B cell (primary cell): Measurements from ENCODE around the gene ZNF586. TPM values are rescaled to one million over a fixed set of nuclear protein-coding genes. Genes with fewer than 3 reads are reported as not detected.
"Not testable (repeated sequence)": the region's sequence is repeated elsewhere in the genome, so short reads cannot be mapped to it uniquely, and the experiment has no call there.

ENCODE experiments used
- ATAC-seq: fragments of 200-7000 bp; cut with Tn5 transposase; one replicate; pipeline ENCODE4 v1.10.0; 2021; ENCODE audit warnings: low read depth, mild to moderate bottlenecking, moderate number of reproducible peaks, moderate library complexity
- CTCF ChIA-PET: fragments of 350-600 bp; sonication (Branson Sonifier 250); formaldehyde crosslinking; loops from one replicate; lab custom pipeline; 2021; ENCODE audit warnings: antibody characterized with exemption, inconsistent platforms; lab: Charles Lee
- POLR2A ChIA-PET: fragments of 350-600 bp; sonication (Branson Sonifier 250); formaldehyde crosslinking; loops from one replicate; lab custom pipeline; 2021; ENCODE audit warnings: antibody characterized with exemption; lab: Charles Lee
- DNase-seq: peaks from one replicate; pipeline ENCODE4 v3.0.0; 2013
- H2AFZ ChIP-seq: 2 replicates; pipeline ENCODE4 v1.6.1; 2012; ENCODE audit warnings: mild to moderate bottlenecking, low read depth, low read length; ENCODE audit not compliant: insufficient read depth, poor library complexity, severe bottlenecking
- H3K27ac ChIP-seq, 2 donors: 1 replicate in 1 of 2; 2 replicates in 1 of 2; pipeline ENCODE4 v1.5.1; 2012 to 2013; ENCODE audit warnings: low read length in 2 of 2, mild to moderate bottlenecking in 2 of 2, moderate library complexity in 1 of 2
- H3K27me3 ChIP-seq, 4 experiments: fragments of 200-600 bp in 1 of 4; sonication (generic) in 1 of 4; replicated peaks in 1 of 4; 1 replicate in 2 of 4; 2 replicates in 2 of 4; pipeline versions ENCODE4 v1.6.1 to v1.7.0; 2013 to 2016; ENCODE audit warnings: low read length in 3 of 4, mild to moderate bottlenecking in 2 of 4, mixed read lengths in 1 of 4, moderate library complexity in 1 of 4; ENCODE audit not compliant: insufficient read depth in 4 of 4, control insufficient read depth in 3 of 4; ENCODE audit errors: control extremely low read depth in 1 of 4
- H3K36me3 ChIP-seq, 2 experiments: replicated peaks in 1 of 2; 1 replicate in 1 of 2; 2 replicates in 1 of 2; pipeline versions ENCODE4 v1.6.1 to v1.7.1; 2013; ENCODE audit warnings: low read length in 1 of 2; ENCODE audit not compliant: insufficient read depth in 2 of 2, control insufficient read depth in 1 of 2; ENCODE audit errors: control extremely low read depth in 1 of 2, extremely low read depth in 1 of 2
- H3K4me1 ChIP-seq, 2 donors: fragments of 200-600 bp in 1 of 2; sonication (generic) in 1 of 2; 1 replicate in 1 of 2; 2 replicates in 1 of 2; pipeline versions ENCODE4 v1.5.1 to v1.6.1; 2013 to 2017; ENCODE audit warnings: low read length in 2 of 2; ENCODE audit not compliant: control insufficient read depth in 2 of 2, insufficient read depth in 2 of 2
- H3K4me2 ChIP-seq: replicated peaks from 2 replicates; pipeline ENCODE3; 2012; ENCODE audit warnings: mild to moderate bottlenecking, low read depth, low read length; ENCODE audit not compliant: poor library complexity, severe bottlenecking
- H3K4me3 ChIP-seq, 5 experiments: fragments of 200-600 bp in 1 of 5; sonication (generic) in 1 of 5; 1 replicate in 3 of 5; 2 replicates in 2 of 5; pipeline versions ENCODE4 v1.5.1 to v1.7.0; 2011 to 2016; ENCODE audit warnings: low read length in 4 of 5, mild to moderate bottlenecking in 4 of 5, low read depth in 2 of 5, control low read depth in 1 of 5, moderate library complexity in 1 of 5; ENCODE audit not compliant: insufficient read depth in 1 of 5; ENCODE audit errors: control extremely low read depth in 1 of 5, extremely low read depth in 1 of 5
- H3K79me2 ChIP-seq: fragments of 200-600 bp; sonication (generic); one replicate; pipeline ENCODE4 v1.6.0; 2016; ENCODE audit warnings: low read length; ENCODE audit not compliant: control insufficient read depth, insufficient read depth
- H3K9ac ChIP-seq: fragments of 200-600 bp; sonication (generic); 2 replicates; pipeline ENCODE4 v1.6.1; 2017; ENCODE audit warnings: mild to moderate bottlenecking, low read length, moderate library complexity
- H3K9me3 ChIP-seq, 3 donors: one replicate each; pipeline versions ENCODE4 v1.6.1 to v1.7.1; 2013; ENCODE audit warnings: low read length in 2 of 3; ENCODE audit not compliant: control insufficient read depth in 2 of 3, insufficient read depth in 1 of 3; ENCODE audit errors: control extremely low read depth in 1 of 3
- H4K20me1 ChIP-seq: 2 replicates; pipeline ENCODE4 v1.6.0; 2012; ENCODE audit warnings: mild to moderate bottlenecking, low read length; ENCODE audit not compliant: insufficient read depth, control insufficient read depth, poor library complexity, severe bottlenecking
- H3K27ac Mint-ChIP-seq: one replicate; pipeline ENCODE4 v1.8.0; 2021; ENCODE audit warnings: mixed read lengths
- H3K27me3 Mint-ChIP-seq: one replicate; pipeline ENCODE4 v1.8.0; 2021; ENCODE audit warnings: mixed read lengths
- H3K4me1 Mint-ChIP-seq: one replicate; pipeline ENCODE4 v1.8.0; 2021; ENCODE audit warnings: mixed read lengths
- H3K4me3 Mint-ChIP-seq: one replicate; pipeline ENCODE4 v1.8.0; 2021; ENCODE audit warnings: mixed read lengths
- H3K9me3 Mint-ChIP-seq: one replicate; pipeline ENCODE4 v1.8.0; 2022; ENCODE audit warnings: mixed read lengths; ENCODE audit not compliant: insufficient read depth
- EZH2 ChIP-seq: IDR thresholded peaks from 2 replicates; pipeline ENCODE4 v1.6.1; 2012; ENCODE audit warnings: borderline replicate concordance, low read depth, mild to moderate bottlenecking, moderate library complexity, low read length; ENCODE audit not compliant: insufficient read depth, poor library complexity, severe bottlenecking
- WGBS: methylation state at CpG from one replicate; pipeline ENCODE4 v1.1.5; 2013; ENCODE audit warnings: missing lambda C conversion rate; ENCODE audit not compliant: insufficient coverage; 5-methylcytosine and 5-hydroxymethylcytosine counted together
- intact Hi-C: fragments of 100-400 bp; cut with micrococcal nuclease; formaldehyde crosslinking; loops from one replicate; pipeline ENCODE4 v1.10.0; 2022
- polyA plus RNA-seq: library from polyadenylated mRNA; depleted of rRNA; stranded (reverse); fragments of >200 nt; gene quantifications from 2 replicates; pipeline ENCODE4 v1.2.3, GENCODE V29; 2012
- total RNA-seq, 2 donors: library from RNA; stranded (reverse); fragments of 120-200 nt in 1 of 2; gene quantifications; 1 replicate in 1 of 2; 2 replicates in 1 of 2; pipeline versions ENCODE4 v1.2.3 to v1.2.4, GENCODE V29; 2013 to 2022
- TF ChIP-seq, protein P1 (sequence below): fragments of 200-600 bp; IDR thresholded peaks from one replicate; pipeline ENCODE4 v1.8.0; 2022; ENCODE audit warnings: antibody characterized with exemption, mild to moderate bottlenecking

The ZNF586 gene
- total and polyA plus RNA-seq, 2 donors (not counting 1 experiment from before 2014, with no cell fraction given): 18.0 to 48.0 TPM

DNA sequence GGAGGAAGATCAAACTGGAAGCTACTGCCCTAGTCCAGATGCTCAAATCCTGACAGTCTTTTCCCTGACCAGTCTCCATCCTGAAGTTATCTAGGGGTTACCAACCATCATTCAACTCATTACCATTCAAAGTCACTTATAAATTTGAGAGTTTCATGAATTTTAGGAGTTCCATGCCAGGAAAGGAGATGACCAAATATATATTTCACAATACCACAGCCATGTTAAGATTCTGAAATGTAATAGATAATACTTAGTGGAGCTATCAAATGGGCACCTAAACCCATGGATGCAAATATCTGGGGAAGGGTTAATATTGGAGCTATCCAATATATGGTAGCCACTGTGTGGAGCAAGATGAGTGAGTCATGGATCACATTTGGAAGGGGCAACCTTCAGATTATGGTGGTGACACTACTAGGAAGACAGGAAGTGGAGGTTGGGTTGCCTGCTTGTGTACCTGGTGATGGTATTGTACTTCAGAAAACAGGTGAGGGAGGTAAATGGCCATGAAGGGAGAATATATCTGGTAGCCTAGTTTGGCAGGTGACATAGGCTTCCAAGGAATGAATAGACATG is 18.7 kb downstream of the ZNF586 start:
- Histone ChIP-seq H3K9ac (no peak overlapping the region), H3K27ac (no peak overlapping the region), H3K9me3 (peaks cover 0 to 41% (median 0%) of the 10 kb centered on the region in 3 donors), H3K27me3 (no peaks in the 10 kb centered on the region), H3K36me3 (peaks cover 0 to 20% of the 10 kb centered on the region in 2 experiments), H3K79me2 (peaks cover 65% of the 10 kb centered on the region), H3K4me1 (no peaks in the 10 kb centered on the region), H3K4me2 (no peak overlapping the region), H4K20me1 (peaks cover 13% of the 10 kb centered on the region), H3K4me3 (no peak overlapping the region), H2AFZ (no peak overlapping the region)
- Mint-ChIP-seq H3K4me1 (peaks cover 9% of the 10 kb centered on the region), H3K9me3 (peaks cover 7% of the 10 kb centered on the region), H3K27ac (no peak overlapping the region), H3K4me3 (no peak overlapping the region), H3K27me3 (no peaks in the 10 kb centered on the region)
- ChIA-PET CTCF (no interaction called here), POLR2A (no interaction called here)
- TF ChIP-seq, protein P1, sequence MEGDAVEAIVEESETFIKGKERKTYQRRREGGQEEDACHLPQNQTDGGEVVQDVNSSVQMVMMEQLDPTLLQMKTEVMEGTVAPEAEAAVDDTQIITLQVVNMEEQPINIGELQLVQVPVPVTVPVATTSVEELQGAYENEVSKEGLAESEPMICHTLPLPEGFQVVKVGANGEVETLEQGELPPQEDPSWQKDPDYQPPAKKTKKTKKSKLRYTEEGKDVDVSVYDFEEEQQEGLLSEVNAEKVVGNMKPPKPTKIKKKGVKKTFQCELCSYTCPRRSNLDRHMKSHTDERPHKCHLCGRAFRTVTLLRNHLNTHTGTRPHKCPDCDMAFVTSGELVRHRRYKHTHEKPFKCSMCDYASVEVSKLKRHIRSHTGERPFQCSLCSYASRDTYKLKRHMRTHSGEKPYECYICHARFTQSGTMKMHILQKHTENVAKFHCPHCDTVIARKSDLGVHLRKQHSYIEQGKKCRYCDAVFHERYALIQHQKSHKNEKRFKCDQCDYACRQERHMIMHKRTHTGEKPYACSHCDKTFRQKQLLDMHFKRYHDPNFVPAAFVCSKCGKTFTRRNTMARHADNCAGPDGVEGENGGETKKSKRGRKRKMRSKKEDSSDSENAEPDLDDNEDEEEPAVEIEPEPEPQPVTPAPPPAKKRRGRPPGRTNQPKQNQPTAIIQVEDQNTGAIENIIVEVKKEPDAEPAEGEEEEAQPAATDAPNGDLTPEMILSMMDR: no peak
- TF ChIP-seq EZH2: no peak
- ATAC-seq (no peak), DNase-seq (no peak)
- intact Hi-C loops: no loop called here

DNA sequence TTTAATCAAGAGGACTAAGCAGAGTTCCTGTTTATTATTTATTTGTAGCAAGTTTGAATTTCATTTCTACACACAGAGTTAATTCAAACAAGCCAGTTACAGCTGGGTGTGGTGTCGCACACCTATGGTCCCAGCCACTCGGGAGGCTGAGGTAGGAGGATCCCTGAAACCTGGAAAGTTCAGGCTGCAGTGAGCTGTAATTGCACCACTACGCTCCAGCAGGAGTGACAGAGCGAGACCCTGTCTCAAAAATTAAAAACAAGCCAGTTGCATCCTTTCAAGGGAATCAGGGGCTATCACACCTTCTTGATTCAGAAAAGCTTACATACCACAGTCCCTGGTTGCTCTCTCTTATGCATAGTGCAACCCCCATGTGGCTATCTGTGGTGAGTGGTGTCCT is 19.8 kb downstream of the ZNF586 start:
- H3K4me3 ChIP-seq: no peak overlapping the region
- Mint-ChIP-seq H3K9me3 (peaks cover 7% of the 10 kb centered on the region), H3K4me3 (no peak overlapping the region), H3K27ac (no peak overlapping the region), H3K27me3 (no peaks in the 10 kb centered on the region), H3K4me1 (peaks cover 9% of the 10 kb centered on the region)
- H2AFZ ChIP-seq: no peak overlapping the region
- no peak for DNase-seq
- no peak for ATAC-seq
- no peak overlapping the region for H3K9ac ChIP-seq
- no peaks in the 10 kb centered on the region for H3K27me3 ChIP-seq
- peaks cover 61% of the 10 kb centered on the region for H3K79me2 ChIP-seq
- intact Hi-C loops: no loop called here
- peaks cover 0 to 33% (median 0%) of the 10 kb centered on the region in 3 donors for H3K9me3 ChIP-seq
- ChIA-PET CTCF (no interaction called here), POLR2A (no interaction called here)
- H3K27ac ChIP-seq: no peak overlapping the region
- no peaks in the 10 kb centered on the region for H3K4me1 ChIP-seq
- 96% methylated on average over 3 of the region's 4 CpGs for WGBS
- no peak overlapping the region for H3K4me2 ChIP-seq
- TF ChIP-seq, protein P1: no peak
- TF ChIP-seq EZH2: no peak
- peaks cover 0 to 25% of the 10 kb centered on the region in 2 experiments for H3K36me3 ChIP-seq
- H4K20me1 ChIP-seq: peaks cover 13% of the 10 kb centered on the region

DNA sequence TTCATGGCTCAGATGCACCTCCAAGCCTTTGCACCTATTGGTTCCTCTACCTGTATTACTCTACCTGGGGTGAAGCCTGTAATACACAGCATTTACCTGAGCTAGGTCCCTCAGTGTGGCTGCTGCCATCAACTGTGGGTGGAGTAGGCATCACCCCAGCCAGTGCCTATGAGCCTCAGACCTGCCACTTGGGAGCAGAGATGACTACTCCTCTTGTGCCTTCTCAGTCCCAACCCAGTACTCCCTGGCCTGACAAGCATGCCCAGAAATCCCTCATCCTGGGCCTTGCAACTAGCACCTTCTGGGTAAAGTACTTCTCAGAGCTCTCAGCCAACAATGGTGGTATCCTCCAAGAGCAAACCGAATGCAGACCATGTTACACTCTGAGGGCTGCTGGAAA is 27.1 kb downstream of the ZNF586 start:
- CTCF ChIA-PET, ATAC-seq: not testable (repeated sequence)
- peaks cover 12% of the 10 kb centered on the region for H3K4me1 Mint-ChIP-seq

More for the DNA sequence above, 27.1 kb downstream of the ZNF586 start:
- DNase-seq, H4K20me1 ChIP-seq, H3K4me3 ChIP-seq, H3K27ac Mint-ChIP-seq, H3K9me3 ChIP-seq, H3K27me3 Mint-ChIP-seq, H3K4me2 ChIP-seq, H3K4me1 ChIP-seq, H2AFZ ChIP-seq, H3K27ac ChIP-seq, H3K9ac ChIP-seq, H3K9me3 Mint-ChIP-seq, H3K4me3 Mint-ChIP-seq, intact Hi-C loops, H3K27me3 ChIP-seq: not testable (repeated sequence)
- Histone ChIP-seq H3K36me3 (peaks cover 8 to 36% of the 10 kb centered on the region in 2 experiments), H3K79me2 (peaks cover 37% of the 10 kb centered on the region)
- POLR2A ChIA-PET: interaction anchor here (0.6 kb wide), 1 partner anchor 59 kb away, joined by 3 read pairs; no protein-coding TSS in a partner anchor
- WGBS: no CpG with 5 or more reads among the region's 1 CpG
